ENCODE data around the gene LAMA5.

LAMA5 gene

GRCh38 chr20:62349556-62350097 is 17.5 kb downstream of the LAMA5 start:
- no peak overlapping the region for H3K4me2 ChIP-seq (ENCODE audit: low read length)
- no peak overlapping the region for H3K27ac ChIP-seq (ENCODE audit: low read length)
- H4K20me1 ChIP-seq (ENCODE audit: insufficient read depth, low read length) = no peaks in the 10 kb centered on the region
- H3K4me1 ChIP-seq (ENCODE audit: low read length) = no peaks in the 10 kb centered on the region
- H3K79me2 ChIP-seq (ENCODE audit: low read length) = no peaks in the 10 kb centered on the region
- no peak overlapping the region for H2AFZ ChIP-seq (ENCODE audit: low read depth, low read length)
- no peaks in the 10 kb centered on the region for H3K9me3 ChIP-seq (ENCODE audit: insufficient read depth, low read length)
- H3K4me3 ChIP-seq (ENCODE audit: low read length) = no peak overlapping the region
- H3K36me3 ChIP-seq (replicated peaks; ENCODE audit: low read depth, low read length) = peaks cover 2% of the 10 kb centered on the region
- no peaks in the 10 kb centered on the region for H3K27me3 ChIP-seq (ENCODE audit: low read depth, low read length)
- H3K9ac ChIP-seq (ENCODE audit: low read length) = no peak overlapping the region
- TF ChIP-seq CTCF (IDR thresholded peaks at IDR 0.05; ENCODE audit: low read depth, low read length) (no peak), EZH2phosphoT487 (IDR thresholded peaks at IDR 0.05; ENCODE audit: low read depth) (no peak)

GRCh38 chr20:62348604-62349003 is 18.5 kb downstream of the LAMA5 start:
- no peaks in the 10 kb centered on the region for H3K79me2 ChIP-seq (ENCODE audit: low read length)
- H3K4me3 ChIP-seq (ENCODE audit: low read length) = no peak overlapping the region
- no peaks in the 10 kb centered on the region for H4K20me1 ChIP-seq (ENCODE audit: insufficient read depth, low read length)
- H3K9me3 ChIP-seq (ENCODE audit: insufficient read depth, low read length) = no peaks in the 10 kb centered on the region
- peaks cover 2% of the 10 kb centered on the region for H3K36me3 ChIP-seq (replicated peaks; ENCODE audit: low read depth, low read length)
- H3K4me2 ChIP-seq (ENCODE audit: low read length) = no peak overlapping the region
- H2AFZ ChIP-seq (ENCODE audit: low read depth, low read length) = no peak overlapping the region
- H3K27me3 ChIP-seq (ENCODE audit: low read depth, low read length) = no peaks in the 10 kb centered on the region
- H3K4me1 ChIP-seq (ENCODE audit: low read length) = no peaks in the 10 kb centered on the region
- no peak overlapping the region for H3K9ac ChIP-seq (ENCODE audit: low read length)
- no peak overlapping the region for H3K27ac ChIP-seq (ENCODE audit: low read length)
- TF ChIP-seq EZH2phosphoT487 (IDR thresholded peaks at IDR 0.05; ENCODE audit: low read depth) = no peak
- TF ChIP-seq CTCF (IDR thresholded peaks at IDR 0.05; ENCODE audit: low read depth, low read length) = no peak

- H4K20me1 ChIP-seq (ENCODE audit: insufficient read depth, low read length) = no peaks in the 10 kb centered on the region
- no peaks in the 10 kb centered on the region for H3K9me3 ChIP-seq (ENCODE audit: insufficient read depth, low read length)
- no peak overlapping the region for H3K27ac ChIP-seq (ENCODE audit: low read length)
- H3K4me3 ChIP-seq (ENCODE audit: low read length) = no peak overlapping the region
- peaks cover 2% of the 10 kb centered on the region for H3K36me3 ChIP-seq (replicated peaks; ENCODE audit: low read depth, low read length)
- no peak overlapping the region for H3K9ac ChIP-seq (ENCODE audit: low read length)
- TF ChIP-seq CTCF (IDR thresholded peaks at IDR 0.05; ENCODE audit: low read depth, low read length) = no peak
- TF ChIP-seq EZH2phosphoT487 (IDR thresholded peaks at IDR 0.05; ENCODE audit: low read depth) = no peak
- no peaks in the 10 kb centered on the region for H3K27me3 ChIP-seq (ENCODE audit: low read depth, low read length)
- H3K79me2 ChIP-seq (ENCODE audit: low read length) = no peaks in the 10 kb centered on the region
- H3K4me1 ChIP-seq (ENCODE audit: low read length) = no peaks in the 10 kb centered on the region
- no peak overlapping the region for H3K4me2 ChIP-seq (ENCODE audit: low read length)
- H2AFZ ChIP-seq (ENCODE audit: low read depth, low read length) = no peak overlapping the region
Measured at GRCh38 chr20:62347445-62347844, 19.7 kb downstream of the LAMA5 start.

- H3K4me3 ChIP-seq (ENCODE audit: low read length) = no peak overlapping the region
- no peak overlapping the region for H3K9ac ChIP-seq (ENCODE audit: low read length)
- H3K27ac ChIP-seq (ENCODE audit: low read length) = no peak overlapping the region
- H3K4me2 ChIP-seq (ENCODE audit: low read length) = no peak overlapping the region
- no peak overlapping the region for H2AFZ ChIP-seq (ENCODE audit: low read depth, low read length)
- H4K20me1 ChIP-seq (ENCODE audit: insufficient read depth, low read length) = no peaks in the 10 kb centered on the region
- H3K4me1 ChIP-seq (ENCODE audit: low read length) = no peaks in the 10 kb centered on the region
- no peaks in the 10 kb centered on the region for H3K79me2 ChIP-seq (ENCODE audit: low read length)
- no peaks in the 10 kb centered on the region for H3K9me3 ChIP-seq (ENCODE audit: insufficient read depth, low read length)
- no peaks in the 10 kb centered on the region for H3K27me3 ChIP-seq (ENCODE audit: low read depth, low read length)
- no peak for TF ChIP-seq CTCF (IDR thresholded peaks at IDR 0.05; ENCODE audit: low read depth, low read length)
- no peak for TF ChIP-seq EZH2phosphoT487 (IDR thresholded peaks at IDR 0.05; ENCODE audit: low read depth)
- peaks cover 2% of the 10 kb centered on the region for H3K36me3 ChIP-seq (replicated peaks; ENCODE audit: low read depth, low read length)
Measured at GRCh38 chr20:62347151-62347404, 20.0 kb downstream of the LAMA5 start.

Measured in OCI-LY3 (cell line).